ENCODE data around the gene ANKRD1.
"Not testable (repeated sequence)": the region's sequence is repeated elsewhere in the genome, so short reads cannot be mapped to it uniquely, and the experiment has no call there.

Gene ANKRD1

GRCh38 chr10:90911133-90912051 is 9.5 kb downstream of the ANKRD1 start:
- DNase-seq = peak; percentile 63 to 75

GRCh38 chr10:90906596-90906995 is 14.3 kb downstream of the ANKRD1 start:
- DNase-seq = no peak

DNA sequence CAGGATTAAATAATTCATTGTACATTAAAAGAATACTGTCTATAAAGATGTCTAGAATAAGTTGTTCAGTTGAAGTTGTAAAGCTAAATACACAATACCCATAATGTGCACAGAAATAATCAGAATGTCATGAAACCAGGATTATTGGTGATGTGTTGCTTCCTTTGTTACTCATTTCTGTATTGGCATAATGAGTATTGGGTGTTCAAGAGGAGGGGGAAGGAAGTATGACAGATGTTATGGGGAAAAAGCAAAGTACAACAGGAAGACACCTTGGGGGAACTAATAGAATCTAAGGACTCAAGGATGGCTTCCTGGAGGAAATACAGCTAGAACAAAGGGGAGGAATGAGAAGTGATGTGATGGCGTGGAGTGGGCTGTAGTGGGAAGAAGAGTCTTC is 15.0 kb downstream of the ANKRD1 start:
- no peak for DNase-seq

DNA sequence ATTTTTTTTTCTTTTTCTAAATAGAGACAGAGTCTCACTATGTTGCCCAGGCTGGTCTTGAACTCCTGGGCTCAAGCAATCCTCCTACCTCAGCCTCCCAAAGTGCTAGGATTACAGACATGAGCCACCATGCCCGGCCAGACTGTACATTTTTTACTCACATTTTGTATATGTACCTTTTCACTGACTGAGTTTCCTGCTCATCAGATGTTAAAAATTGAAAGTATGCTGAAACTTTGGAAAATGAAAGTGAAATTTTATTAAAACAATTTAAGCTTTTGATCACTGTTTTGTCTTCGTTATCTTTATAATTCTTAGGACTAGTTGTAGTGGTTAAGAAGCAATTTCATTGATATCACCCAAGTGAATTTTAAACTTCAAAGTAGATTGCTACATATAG is 24.0 kb downstream of the ANKRD1 start:
- not testable (repeated sequence) for DNase-seq

- DNase-seq = no peak
Observed at GRCh38 chr10:90893190-90893589, 27.7 kb downstream of the ANKRD1 start.

- no peak for DNase-seq
Observed at GRCh38 chr10:90890347-90890746, 30.5 kb downstream of the ANKRD1 start.

GRCh38 chr10:90889636-90890035 is 31.3 kb downstream of the ANKRD1 start:
- DNase-seq = no peak

- no peak for DNase-seq
Observed at GRCh38 chr10:90888387-90888786, 32.5 kb downstream of the ANKRD1 start.

- no peak for DNase-seq
Observed at GRCh38 chr10:90887555-90887954, 33.3 kb downstream of the ANKRD1 start.

DNA sequence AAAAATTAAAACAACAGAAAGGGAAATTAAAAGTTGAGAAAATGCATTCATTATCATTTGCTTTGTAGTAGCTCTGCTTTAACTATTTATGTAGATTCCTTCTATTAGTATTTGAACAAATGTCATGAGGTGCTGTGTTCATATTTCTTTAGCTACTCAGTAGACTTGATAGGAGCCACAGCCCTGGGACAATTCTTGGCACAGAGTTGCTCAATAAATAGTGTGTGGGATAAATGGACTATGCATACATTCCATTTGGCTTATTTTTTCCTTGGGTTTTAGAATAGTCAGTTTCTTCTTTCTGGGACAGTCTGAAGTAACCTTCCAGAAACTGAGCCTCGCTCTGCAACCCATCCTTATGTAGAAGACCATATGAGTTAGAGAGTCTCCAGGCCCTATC is 35.7 kb downstream of the ANKRD1 start:
- DNase-seq = no peak

GRCh38 chr10:90884431-90884830 is 36.5 kb downstream of the ANKRD1 start:
- no peak for DNase-seq

GRCh38 chr10:90880059-90880719 is 40.7 kb downstream of the ANKRD1 start:
- peak in 1 of 2 experiments; percentile 2 for DNase-seq

DNA sequence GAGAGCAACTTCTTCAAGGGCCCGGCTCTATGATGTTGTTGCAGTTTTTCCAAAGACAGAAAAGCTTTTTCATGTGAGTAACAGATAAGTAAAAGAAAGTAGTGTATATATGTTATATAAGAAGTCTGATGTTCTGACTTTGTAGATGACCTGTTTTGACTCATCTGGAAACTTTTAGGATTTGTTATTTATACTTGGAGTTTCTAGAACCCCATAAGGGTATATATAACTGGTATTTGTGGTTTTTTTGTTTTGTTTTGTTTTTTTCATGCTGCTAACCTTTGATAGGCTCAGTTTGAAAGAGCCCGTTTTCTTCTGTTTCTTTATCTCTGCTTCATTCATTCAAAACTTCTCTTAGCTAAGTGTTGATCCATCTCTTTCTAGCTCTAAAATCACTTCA is 41.8 kb downstream of the ANKRD1 start:
- no peak for DNase-seq

DNA sequence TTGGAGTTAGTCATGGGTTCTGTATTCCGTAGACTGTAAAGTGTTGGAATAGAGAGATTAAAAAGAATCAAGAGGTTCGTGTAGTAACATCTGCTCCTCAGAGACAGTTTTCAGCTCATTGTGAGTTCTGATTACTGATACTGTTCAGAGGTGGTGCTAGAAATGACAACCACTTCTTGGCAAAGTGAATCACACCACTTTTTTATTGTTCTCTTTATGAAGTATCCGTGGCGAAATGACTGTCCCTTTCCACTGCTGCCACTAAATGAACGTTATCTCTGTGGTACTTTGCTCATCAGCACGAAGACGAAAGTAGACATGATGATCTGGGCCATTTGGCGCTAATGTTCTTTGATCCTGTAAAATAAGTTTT is 48.3 kb downstream of the ANKRD1 start:
- no peak for DNase-seq

DNA sequence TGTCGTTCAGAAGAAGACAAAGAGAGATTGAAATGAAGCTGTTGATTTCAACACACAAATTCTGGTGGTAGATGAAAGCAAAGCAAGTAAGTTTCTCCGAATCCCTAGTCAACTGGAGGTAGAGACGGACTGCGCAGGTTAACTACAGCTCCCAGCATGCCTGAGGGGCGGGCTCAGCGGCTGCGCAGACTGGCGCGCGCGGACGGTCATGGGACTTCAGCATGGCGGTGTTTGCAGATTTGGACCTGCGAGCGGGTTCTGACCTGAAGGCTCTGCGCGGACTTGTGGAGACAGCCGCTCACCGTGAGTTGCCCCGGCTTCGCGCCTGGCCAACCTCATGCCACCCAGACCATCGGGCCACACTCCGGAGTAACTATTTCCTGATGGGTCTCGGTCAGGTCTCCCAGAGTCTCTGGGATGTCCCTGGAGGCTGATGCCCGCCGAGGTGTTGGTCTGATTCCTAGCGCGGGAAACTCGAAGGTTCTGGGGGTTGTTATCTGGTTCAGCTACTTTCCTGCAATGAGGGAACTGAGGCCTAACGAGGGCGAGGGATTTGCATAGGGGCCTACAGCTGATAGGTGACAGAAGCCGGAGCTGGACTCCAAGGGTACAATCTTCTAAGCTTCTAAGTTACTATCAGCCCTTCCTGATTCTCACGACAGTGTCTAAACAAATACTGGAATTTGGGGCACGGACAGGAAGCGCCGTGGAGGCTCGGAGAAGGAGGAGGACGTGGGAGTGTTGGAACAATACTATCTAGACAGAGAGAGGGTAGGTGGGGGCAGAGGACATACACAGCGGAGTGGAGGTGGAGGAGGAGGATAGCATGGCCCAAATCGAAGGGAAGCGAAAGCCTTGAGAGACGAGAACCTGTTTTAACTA is 48.9 kb downstream of the ANKRD1 start, which contains the start of gene RPP30:
TSS of gene RPP30 (plus strand) at position 209 of the 882 bp plus-strand sequence. CDS start at position 222, 13 bp downstream.
- DNase-seq = peak; percentile 51 to 74

DNA sequence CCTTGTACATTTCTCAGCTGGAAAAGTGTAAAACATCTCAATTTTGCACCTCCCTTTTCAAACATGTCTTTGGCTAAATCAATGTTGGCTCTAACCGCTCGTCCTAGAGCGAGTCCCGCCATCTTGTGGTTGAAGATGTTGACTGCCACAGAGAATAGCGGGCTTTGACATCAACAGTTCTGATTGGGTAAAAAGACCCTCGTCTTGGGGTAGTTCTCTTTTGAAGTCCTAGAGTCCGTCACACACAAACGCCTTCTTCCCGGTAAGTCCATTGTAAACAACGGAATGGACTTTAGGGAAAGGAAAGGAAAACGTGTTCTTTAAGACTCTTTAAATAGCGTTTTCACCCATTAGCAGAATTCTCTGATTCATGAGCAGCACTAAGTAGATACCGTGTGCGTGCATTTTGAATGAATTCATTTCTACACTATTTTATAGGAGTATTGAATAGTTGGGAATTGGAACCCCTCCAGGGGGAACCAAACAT is 49.6 kb downstream of the ANKRD1 start:
- DNase-seq = peak; percentile 56 to 75

- no peak for DNase-seq
Observed at GRCh38 chr10:90866050-90866598, 54.8 kb downstream of the ANKRD1 start.

- DNase-seq = no peak
Observed at GRCh38 chr10:90865401-90865800, 55.5 kb downstream of the ANKRD1 start.

DNA sequence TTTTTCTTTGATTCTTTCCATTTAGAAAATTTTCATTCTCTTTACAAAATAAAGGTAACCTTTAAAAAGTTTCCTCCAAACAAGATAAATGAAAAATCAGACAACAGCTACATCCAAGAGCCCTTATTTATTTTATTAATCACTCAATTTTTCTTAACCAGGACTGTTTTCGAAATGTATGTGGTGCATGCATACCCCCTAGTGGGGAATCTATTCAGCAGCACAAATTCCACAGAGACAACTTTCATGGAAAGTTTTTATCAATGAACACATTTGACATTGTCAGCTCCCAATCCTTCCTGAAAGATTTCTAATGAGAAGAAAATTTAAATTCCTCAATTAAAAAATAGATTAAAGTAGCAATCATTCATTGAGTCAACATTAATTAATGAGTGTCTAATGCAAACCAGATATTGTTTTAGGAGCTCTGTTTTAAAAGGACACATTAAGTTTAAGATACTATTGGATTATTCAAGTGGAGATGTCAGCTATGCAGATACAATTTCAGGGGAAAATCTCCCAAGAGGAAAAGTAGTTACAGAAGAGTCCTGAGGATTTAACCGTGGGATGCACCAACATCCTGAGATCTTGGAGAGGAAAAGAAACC is 57.9 kb downstream of the ANKRD1 start:
- DNase-seq = peak in 1 of 2 experiments; percentile 8

Measured in NCI-H2081 (cell line).